ENCODE results near the gene RHBDD3. TPM values are rescaled to one million over a fixed set of nuclear protein-coding genes. Genes with fewer than 3 reads are reported as not detected.

Gene RHBDD3
- total RNA-seq, 1 donor from 2014 or later = 35.6 TPM

DNA sequence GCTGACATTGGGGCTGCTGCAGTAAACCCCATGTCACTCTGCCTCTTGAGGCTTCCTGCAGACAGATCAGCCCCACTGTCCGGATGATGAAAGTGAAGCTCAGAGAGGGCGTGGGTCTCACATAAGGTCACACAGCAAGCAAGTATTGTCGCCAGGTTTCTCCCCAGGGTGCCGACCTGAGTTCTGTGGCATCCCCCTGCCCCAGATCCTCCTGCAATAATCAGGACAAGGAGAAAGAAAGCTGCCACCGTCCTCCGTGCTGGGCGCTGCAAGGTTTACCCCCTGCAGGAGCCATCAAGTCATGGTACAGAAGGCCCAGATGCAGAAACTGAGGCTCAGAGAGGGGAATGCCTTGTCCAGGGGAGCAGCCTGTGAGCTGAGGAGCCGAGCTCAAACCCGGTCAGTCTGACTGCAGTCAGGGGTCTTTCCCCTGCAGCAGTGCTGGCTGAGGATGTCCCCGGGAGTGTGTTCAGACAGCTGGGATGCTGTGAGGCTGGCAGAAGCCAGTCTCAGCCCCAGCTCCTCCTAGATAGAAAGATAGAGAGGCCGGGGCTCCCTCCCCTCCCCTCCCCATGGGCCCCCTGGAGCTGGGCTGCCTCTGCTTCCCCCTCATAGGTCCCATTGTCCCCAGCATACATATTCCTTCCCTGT lies 48.9 kb downstream of the RHBDD3 start:
- Histone ChIP-seq H3K9ac (ENCODE audit: low read length) (no peak overlapping the region), H3K27me3 (ENCODE audit: insufficient read depth, low read length) (no peaks in the 10 kb centered on the region), H3K36me3 (ENCODE audit: insufficient read depth, low read length) (no peaks in the 10 kb centered on the region), H4K20me1 (ENCODE audit: insufficient read depth, low read length) (no peaks in the 10 kb centered on the region), H3K9me3 (ENCODE audit: insufficient read depth, low read depth, low read length) (no peaks in the 10 kb centered on the region), H2AFZ (ENCODE audit: low read depth, low read length) (no peak overlapping the region), H3K4me1 (ENCODE audit: insufficient read depth, low read length) (no peaks in the 10 kb centered on the region), H3K79me2 (ENCODE audit: insufficient read depth, low read length) (no peaks in the 10 kb centered on the region), H3K27ac (ENCODE audit: low read depth, low read length) (no peak overlapping the region), H3K4me3 (ENCODE audit: insufficient read depth, low read depth, low read length) (no peak overlapping the region), H3K4me2 (ENCODE audit: low read length) (no peak overlapping the region)
- Mint-ChIP-seq H3K36me3 (ENCODE audit: low read depth, unreplicated experiment) (no peaks in the 10 kb centered on the region), H3K9me3 (ENCODE audit: unreplicated experiment) (no peaks in the 10 kb centered on the region), H3K4me1 (ENCODE audit: low read depth, unreplicated experiment) (no peaks in the 10 kb centered on the region), H3K4me3 (ENCODE audit: unreplicated experiment) (no peak overlapping the region), H3K27me3 (ENCODE audit: low read depth, unreplicated experiment) (peaks cover 45% of the 10 kb centered on the region), H3K27ac (ENCODE audit: unreplicated experiment) (no peak overlapping the region)
- no peak for DNase-seq (ENCODE audit: low read depth)
- no peak for FAIRE-seq
- TF ChIP-seq EZH2 (IDR thresholded peaks at IDR 0.05; ENCODE audit: insufficient read depth, low read length) = no peak
- TF ChIP-seq, protein P1, sequence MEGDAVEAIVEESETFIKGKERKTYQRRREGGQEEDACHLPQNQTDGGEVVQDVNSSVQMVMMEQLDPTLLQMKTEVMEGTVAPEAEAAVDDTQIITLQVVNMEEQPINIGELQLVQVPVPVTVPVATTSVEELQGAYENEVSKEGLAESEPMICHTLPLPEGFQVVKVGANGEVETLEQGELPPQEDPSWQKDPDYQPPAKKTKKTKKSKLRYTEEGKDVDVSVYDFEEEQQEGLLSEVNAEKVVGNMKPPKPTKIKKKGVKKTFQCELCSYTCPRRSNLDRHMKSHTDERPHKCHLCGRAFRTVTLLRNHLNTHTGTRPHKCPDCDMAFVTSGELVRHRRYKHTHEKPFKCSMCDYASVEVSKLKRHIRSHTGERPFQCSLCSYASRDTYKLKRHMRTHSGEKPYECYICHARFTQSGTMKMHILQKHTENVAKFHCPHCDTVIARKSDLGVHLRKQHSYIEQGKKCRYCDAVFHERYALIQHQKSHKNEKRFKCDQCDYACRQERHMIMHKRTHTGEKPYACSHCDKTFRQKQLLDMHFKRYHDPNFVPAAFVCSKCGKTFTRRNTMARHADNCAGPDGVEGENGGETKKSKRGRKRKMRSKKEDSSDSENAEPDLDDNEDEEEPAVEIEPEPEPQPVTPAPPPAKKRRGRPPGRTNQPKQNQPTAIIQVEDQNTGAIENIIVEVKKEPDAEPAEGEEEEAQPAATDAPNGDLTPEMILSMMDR (IDR thresholded peaks at IDR 0.05; ENCODE audit: insufficient read depth, low read depth, low read length) = no peak

GRCh38 chr22:29217827-29218757 lies 49.7 kb downstream of the RHBDD3 start:
- H3K4me3 Mint-ChIP-seq (ENCODE audit: unreplicated experiment) = no peak overlapping the region
- H2AFZ ChIP-seq (ENCODE audit: low read depth, low read length) = no peak overlapping the region
- H3K4me1 ChIP-seq (ENCODE audit: insufficient read depth, low read length) = no peaks in the 10 kb centered on the region
- H3K9me3 ChIP-seq (ENCODE audit: insufficient read depth, low read depth, low read length) = no peaks in the 10 kb centered on the region
- no peaks in the 10 kb centered on the region for H3K36me3 Mint-ChIP-seq (ENCODE audit: low read depth, unreplicated experiment)
- no peak overlapping the region for H3K4me3 ChIP-seq (ENCODE audit: insufficient read depth, low read depth, low read length)
- H3K27ac ChIP-seq (ENCODE audit: low read depth, low read length) = no peak overlapping the region
- FAIRE-seq (no peak), DNase-seq (ENCODE audit: low read depth) (no peak)
- no peaks in the 10 kb centered on the region for H4K20me1 ChIP-seq (ENCODE audit: insufficient read depth, low read length)
- no peaks in the 10 kb centered on the region for H3K4me1 Mint-ChIP-seq (ENCODE audit: low read depth, unreplicated experiment)
- H3K36me3 ChIP-seq (ENCODE audit: insufficient read depth, low read length) = no peaks in the 10 kb centered on the region
- H3K4me2 ChIP-seq (ENCODE audit: low read length) = no peak overlapping the region
- no peaks in the 10 kb centered on the region for H3K79me2 ChIP-seq (ENCODE audit: insufficient read depth, low read length)
- H3K27me3 ChIP-seq (ENCODE audit: insufficient read depth, low read length) = no peaks in the 10 kb centered on the region
- H3K9me3 Mint-ChIP-seq (ENCODE audit: unreplicated experiment) = no peaks in the 10 kb centered on the region
- peaks cover 47% of the 10 kb centered on the region for H3K27me3 Mint-ChIP-seq (ENCODE audit: low read depth, unreplicated experiment)
- TF ChIP-seq, protein P1 (IDR thresholded peaks at IDR 0.05; ENCODE audit: insufficient read depth, low read depth, low read length) = no peak
- no peak for TF ChIP-seq EZH2 (IDR thresholded peaks at IDR 0.05; ENCODE audit: insufficient read depth, low read length)
- H3K9ac ChIP-seq (ENCODE audit: low read length) = no peak overlapping the region
- no peak overlapping the region for H3K27ac Mint-ChIP-seq (ENCODE audit: unreplicated experiment)
